HTR-8/SVneo (cell line): ENCODE results near the gene MICAL3.
A peak's percentile ranks its signal among the peaks of the same experiment; 100 is the strongest.
"Not testable (repeated sequence)": the region's sequence is repeated elsewhere in the genome, so short reads cannot be mapped to it uniquely, and the experiment has no call there.

Source experiments
- DNase-seq: peaks from one replicate; pipeline ENCODE4 v3.0.0; 2011; ENCODE audit warnings: low spot score, mixed read lengths; ENCODE audit not compliant: insufficient read length
- FAIRE-seq: peaks from 2 replicates; lab custom pipeline; 2011; peaks lifted over from hg19 to GRCh38; lab: Jason Lieb, UNC

Gene MICAL3

DNA sequence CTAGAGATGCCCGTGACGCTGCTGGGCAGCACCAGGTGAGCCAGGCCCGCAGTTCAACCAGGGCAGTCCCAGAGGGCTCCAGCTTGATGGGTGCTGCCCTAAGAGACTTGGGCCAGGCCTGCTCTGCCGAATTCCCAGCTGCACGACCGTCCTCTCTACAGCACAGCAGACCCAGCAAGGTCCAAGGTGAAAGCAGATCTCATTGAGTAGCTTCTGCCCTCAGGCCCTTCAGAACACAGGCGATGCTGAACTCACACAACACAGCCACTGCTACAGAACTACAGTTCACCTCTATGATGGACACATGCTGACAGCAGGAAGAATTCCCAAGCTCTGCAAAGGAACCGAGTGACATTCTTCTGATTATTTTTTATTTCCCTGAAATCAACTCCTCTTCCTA, 81.6 kb downstream of the MICAL3 start:
- no peak for FAIRE-seq
- DNase-seq, result no peak

DNA sequence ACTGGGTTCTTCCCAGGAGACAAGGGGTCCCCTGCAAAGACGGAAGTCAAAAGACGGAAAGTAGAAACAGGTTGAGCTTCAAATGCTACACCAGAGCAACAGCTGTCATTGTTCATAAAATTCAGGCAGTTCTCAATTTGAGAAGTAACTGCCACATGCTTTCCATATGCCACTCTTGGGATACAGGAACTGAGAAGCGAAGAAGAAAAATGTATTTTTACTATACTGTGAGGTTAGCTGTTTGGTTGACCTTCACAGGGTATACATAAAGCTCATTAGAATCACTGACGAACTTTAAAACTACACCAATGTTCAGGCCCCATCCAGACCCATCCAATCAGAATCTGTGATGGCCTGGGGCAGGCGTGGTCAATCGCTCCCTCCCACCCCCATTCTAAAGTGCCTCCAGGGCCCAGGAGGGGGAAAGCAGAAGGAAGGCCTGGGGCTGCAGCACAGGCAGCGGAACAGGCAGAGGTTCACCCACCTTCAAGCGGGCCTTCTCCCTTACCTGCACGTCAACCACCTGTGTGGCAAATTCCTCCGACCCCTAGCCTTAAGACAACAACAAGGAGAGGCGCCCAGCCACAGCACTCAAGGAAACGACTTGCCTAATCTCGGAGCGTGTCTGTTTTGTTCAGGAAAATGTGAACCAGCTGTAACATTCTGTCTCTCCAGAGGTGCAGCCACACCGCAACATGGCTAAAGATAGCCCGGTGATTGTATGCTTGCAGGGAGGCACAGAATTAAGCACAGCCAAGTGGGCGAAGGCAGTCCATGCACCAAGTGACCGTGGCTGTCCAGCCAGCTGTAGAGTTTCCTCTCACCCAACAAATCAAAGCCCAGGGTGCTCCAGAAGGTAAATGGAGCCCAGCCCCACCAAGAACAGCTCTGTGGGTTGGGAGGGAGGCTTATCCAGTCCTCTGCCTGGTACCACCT, 82.6 kb downstream of the MICAL3 start:
- DNase-seq (no peak), FAIRE-seq (no peak)

DNA sequence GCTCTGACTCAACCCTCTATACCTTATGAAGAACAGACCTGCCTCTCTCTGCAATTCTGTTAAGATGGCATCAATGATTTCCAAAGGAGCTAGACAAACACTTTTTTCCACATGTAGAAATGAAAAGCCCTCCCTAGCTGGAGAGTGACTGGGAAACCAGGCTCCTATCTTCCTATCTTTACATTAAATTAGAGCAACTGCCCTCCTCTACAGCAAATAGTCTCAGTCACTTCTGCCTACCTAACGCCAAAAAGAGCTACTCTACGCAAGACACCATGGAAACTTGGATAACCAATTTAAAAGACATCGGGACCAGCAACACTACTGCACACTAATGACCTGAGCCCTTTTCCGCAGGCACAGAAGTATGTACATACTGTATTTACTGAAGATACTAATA, 84.8 kb downstream of the MICAL3 start:
- no peak for FAIRE-seq

DNA sequence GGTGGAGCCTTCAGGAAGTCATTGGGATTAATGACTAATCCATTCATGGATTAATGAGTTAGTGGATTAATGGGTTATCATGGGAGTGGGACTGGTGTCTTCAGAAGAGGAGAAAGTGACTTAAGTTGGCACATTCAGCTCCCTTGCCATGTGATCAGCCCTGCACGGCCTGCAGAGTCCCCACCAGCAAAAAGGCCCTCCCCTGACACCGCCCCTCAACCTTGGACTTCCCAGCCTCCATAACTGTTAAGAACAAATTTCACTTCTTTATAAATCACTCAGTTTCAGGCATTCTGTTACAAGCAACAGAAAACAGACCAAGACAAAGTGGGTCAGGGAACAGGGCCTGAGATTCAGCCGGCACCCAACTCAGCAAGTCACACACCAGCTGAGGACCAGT, 85.3 kb downstream of the MICAL3 start:
- no peak for FAIRE-seq

More for the DNA sequence above, 84.8 kb downstream of the MICAL3 start:
- DNase-seq, result no peak

DNA sequence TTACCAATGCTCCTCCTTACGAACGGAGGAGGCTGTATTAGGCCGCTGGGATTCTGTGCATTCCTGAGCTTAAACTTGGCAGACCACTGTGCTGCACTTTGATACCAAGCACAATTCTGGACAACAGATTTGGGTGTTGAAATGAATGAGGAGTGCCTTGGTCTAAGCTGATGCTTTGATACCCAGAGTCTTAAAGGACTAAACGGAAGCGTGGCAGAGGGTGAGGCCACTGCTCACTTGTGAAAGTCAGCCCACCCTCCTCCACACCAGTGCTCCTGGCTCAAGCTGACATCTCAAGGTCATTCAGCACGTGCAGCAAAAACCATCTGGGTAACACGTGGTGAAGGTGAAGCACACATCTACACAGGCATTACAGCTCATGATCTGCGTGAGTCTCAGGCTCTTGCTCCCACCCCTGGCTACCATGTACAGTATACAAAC, 85.9 kb downstream of the MICAL3 start:
- FAIRE-seq (no peak), DNase-seq (no peak)

More for the DNA sequence above, 85.3 kb downstream of the MICAL3 start:
- DNase-seq, result no peak

DNA sequence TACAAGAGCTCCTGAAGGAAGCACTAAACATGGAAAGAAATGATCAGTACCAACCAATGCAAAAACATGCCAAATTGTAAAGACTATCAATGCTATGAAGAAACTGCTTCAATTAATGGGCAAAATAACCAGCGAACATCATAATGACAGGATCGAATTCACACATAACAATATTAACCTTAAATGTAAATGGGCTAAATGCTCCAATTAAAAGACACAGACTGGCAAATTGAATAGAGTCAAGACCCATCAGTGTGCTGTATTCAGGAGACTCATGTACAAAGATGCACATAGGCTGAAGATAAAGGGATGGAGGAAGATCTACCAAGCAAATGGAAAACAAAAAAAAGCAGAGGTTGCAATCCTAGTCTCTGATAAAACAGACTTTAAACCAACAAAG, 91.9 kb downstream of the MICAL3 start:
- not testable (repeated sequence) for DNase-seq, FAIRE-seq

DNA sequence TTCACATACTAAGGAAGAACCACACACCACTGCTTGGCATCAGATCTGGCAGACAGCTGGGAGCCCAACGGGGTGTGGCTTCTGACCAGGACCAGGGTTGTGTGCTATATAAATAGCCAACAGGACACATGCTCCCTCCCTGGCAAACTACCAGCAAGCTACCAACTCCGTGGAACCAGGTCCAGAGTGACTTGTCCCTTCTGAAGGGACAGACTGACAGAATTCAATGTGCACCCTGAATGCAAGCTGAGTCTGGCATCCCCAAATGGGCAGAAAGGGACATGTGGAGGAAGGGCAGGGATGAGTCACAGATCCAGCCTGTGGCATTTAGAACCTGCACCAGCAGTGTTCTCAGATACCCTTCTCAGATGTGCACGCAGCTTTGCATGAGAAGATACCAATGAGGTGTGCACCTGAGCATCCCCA, 92.9 kb downstream of the MICAL3 start:
- no peak for DNase-seq
- no peak for FAIRE-seq

DNA sequence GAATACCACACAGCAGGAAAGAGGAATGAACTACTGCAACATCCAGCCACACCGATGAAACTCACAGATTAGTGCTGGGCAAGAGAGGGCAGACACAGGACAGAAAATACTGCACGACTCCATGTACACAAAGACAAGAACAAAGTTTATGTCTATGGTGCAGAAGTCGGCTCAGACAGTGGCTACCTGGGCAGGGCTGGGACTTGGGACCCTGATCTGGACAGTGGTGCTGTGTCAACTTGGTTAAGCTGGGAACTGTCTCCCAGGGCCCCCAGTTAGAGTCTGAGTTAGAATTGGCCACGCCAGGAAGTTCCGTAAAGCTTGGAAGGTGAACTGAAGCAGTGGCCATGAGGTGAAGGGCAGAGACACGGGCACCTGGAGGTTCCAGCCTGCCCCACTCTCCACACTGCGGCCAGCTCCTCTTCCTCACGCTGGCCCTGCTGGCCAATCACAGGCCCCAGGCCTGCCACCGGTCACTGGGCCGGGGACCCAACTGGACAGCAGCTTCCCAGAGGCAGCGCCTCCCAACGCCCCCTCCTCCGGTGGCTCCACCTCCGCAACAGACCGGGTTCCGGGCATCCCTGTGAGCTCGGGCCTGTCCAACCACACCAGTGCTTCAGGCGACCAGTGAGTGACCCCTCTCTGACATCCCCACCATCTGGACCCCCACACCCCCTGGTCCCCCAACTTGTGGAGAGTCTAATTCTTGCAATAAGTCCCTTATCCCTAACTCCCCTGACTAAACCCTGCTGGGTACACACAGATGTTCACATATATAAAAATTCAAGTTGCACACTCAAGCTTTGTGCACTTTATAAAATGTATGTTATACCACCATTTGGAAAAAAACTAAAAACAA, 93.7 kb downstream of the MICAL3 start:
- FAIRE-seq, result no peak
- no peak for DNase-seq

DNA sequence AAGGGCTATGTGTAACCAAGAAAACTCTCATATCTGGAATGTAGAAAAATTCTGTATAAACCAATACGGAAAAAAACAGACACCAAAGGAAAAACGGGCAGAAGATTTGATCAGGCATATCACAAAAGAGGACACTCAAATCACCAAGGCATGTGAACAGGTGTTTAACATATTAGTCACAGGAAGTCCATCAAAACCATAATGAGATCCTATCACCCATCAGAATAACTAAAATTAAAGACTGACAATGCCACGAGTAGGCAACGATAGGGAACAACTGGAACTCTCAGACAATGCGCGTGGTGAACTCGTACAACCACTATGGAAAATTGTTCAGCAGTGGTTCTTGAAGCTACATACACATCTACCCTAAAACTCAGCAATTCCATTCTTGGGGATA, 94.5 kb downstream of the MICAL3 start:
- DNase-seq (no peak), FAIRE-seq (no peak)

DNA sequence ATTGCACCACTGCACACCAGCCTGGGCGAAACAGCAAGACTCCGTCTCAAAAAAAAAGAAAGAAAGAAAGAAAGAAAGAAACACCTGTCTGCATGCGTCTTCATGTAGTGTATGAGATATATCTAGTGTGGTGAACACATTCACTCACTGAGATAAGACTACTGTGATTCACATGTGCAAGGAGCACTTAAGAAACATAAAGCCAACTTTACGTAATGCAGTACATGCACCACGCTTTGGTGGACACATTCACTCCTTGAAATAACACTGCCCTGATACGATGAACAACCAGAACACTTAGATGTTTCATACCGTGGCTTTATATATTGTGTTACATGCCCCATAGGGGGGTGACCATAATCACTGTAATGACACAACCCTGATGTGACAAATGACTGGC, 96.0 kb downstream of the MICAL3 start:
- DNase-seq, result no peak
- peak; percentile 31 for FAIRE-seq

DNA sequence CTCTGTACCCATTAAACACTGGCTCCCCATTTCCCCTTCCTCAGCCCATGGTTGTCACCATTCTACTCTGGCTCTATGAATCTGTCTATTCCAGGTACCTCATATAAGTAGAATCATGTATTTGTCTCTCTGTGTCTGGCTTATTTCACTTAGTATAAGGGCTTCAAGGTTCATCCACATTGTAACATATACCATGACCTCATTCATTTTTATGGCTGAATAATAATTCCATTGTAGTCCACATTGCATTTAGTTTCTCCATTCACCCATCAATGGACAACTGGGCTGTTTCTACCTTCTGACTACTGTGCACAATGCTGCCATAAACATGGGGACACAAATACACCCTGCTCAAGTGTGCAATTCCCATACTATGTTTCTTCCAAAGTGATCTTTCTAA, 97.3 kb downstream of the MICAL3 start:
- DNase-seq (no peak), FAIRE-seq (no peak)

DNA sequence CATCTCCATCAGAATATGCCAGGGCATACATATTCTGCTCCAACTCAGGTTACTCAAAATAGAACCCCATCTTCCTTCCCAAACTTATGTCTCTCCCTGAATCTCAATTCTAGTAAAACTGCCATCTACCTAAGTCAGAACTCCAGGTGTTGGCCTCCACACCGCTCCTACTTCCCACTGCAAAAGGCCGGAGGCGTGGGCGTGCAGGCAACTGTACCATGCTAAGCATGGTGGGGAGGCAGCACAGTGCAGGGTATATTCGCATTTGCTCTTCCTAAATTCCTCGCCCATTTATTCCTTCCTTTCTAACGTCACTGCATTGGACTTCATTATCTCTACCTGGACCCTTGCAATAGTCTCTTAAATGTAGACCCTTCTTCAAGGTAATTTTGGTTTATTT, 97.8 kb downstream of the MICAL3 start:
- FAIRE-seq (no peak), DNase-seq (no peak)

DNA sequence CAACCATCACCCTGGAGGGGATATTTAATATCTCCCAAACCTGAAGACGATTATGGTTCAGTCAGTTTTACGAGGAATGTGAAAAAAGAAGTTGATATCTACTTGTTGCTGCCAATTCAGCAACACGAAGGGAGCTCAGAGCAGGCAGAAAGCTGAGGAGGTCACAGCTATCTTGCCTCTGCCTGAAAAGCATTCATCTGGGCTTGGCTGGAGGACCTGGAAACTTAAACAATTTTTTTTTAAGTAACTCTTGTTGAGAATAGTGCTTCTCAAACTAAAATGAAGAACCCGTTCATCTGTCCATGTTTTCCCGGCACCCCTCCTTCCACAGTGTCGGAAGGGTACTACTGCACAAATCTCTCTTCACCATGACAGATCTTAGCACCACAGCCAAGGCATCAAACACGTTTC, 98.9 kb downstream of the MICAL3 start:
- no peak for FAIRE-seq

DNA sequence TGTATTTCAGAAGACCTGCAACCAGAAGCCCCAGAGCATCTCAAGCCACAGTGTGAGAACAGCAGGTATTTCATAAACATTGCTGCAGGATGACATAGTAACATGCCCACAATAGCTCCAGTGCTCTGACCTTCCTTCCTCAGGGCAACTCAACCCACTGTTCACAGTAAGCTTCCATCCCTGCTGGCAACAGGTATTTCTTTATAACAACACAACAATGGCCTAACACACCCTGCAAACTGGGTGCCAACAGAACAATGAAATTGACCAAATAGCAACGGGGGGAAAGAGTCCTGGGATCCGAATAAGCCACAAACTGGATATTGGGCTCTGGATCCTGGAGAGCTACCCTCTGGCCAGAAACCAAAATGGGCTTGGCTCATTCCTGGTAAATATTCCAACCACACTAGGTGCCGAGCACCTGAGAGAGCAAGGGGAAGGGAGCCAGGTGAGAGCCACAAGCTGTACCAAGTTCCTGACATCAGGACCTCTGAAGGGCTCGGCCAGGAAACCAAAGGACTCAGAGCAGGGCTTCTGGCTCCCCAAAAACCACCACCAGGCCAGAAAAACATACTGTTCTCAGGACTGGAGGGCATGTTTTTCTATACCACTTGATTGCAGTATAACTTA, 99.5 kb downstream of the MICAL3 start:
- DNase-seq (no peak), FAIRE-seq (peak; percentile 16)

More for the DNA sequence above, 98.9 kb downstream of the MICAL3 start:
- DNase-seq, result no peak

DNA sequence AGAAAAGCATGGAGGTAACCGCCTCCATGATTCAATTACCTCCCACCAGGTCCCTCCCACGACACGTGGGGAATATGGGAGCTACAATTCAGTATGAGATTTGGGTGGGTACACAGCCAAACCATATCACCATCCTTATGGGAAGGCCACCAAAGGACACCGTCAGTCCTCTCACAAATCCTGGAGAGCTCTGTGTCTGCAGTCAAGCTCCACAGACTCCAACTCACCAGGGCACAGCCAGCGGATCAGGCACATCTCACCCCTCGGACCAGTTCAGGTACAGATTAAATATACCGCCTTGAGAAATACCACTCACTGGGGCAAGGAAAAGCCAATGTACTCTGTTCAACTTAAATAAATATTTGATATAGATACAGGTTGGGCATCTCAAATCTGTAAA, 100.3 kb downstream of the MICAL3 start:
- DNase-seq, result no peak
- FAIRE-seq, result no peak

DNA sequence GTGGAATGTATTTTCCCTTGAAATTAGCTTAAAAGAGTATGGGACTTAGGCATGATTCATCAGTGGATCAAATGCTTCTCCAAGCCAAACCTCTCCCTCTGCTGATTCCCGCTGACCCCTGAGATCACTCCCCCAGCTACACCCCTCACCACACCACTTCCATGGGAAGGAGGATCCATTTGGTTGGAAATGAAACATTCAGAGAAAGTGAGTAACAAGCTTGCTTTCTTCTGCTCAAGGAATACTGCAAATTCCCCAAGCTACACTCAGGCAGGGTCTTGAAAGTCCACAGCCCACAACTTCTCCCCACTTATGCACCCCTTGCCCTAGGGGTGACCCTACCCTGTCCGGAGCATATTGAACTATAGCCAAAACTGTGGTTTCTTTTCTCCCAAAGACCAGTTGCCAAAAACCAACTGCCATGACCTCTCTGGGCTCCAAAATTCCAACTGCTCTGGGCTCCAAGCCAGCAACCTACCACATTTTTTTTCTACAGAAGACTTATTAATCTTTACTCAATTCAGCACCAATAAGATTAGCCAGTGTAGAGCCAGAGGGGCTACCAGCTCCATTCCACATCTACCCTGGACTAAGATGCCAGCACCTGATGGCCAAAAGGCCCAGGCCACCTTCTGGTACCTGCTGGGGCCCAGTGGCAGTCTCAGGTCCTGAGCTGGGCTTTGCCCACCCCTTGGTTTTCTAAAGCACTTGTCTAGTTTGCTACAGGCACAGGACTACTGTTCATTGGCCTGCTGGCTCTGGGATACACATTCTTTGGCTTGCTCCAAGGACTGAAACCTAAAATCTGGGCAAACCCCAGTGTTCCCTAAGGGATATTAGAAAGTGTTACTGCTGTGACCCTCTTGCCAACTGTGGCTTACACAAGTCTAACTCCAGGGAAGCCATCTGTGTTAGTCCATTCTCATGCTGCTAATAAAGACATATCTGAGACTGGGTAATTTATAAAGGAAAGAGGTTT, 101.1 kb downstream of the MICAL3 start:
- DNase-seq (peak; percentile 62), FAIRE-seq (no peak)

DNA sequence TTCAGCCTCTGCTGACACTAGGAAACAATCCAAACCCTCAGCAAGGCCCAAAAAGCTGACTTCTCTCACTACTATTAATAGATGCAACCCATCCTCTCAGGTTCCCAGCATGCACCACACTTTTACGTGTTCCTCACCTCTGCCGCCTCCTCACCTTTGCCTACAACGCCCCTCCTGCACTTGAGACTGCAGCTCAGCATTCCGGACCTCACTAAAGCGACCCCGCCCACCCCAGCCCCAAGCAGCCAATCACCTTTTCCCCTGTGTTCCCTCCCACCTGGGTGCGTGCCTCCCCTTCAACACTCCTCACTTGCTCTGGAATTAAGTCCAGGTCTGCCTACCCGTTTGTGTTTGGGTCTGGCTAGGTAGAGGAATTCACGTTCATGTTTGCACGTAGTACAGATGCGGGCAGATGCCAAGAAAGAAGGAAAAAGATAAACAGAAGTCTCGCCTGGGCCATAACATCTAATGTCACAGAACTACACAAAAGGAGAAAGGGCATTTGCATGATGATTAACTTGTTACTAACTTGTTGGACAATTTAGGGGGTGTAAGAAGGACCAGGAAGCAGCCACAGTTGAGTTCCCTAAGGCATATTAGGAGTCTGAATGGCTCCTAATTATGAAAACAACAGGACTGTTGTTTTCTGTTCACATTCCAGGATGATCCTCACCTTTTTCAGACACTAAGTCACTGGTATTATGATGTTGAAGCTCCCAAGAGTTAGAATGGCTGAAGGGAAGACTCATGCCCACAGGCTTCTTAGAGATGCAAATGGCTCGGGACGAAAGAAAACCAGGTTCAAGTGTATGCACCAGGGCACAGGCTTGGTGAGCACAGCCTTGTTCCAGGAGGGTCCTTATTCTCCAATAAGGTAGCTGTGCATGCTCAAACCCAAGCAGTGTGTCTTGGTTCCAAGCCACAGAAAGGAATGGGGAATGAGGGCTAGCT, 102.2 kb downstream of the MICAL3 start:
- no peak for DNase-seq
- FAIRE-seq, result no peak

DNA sequence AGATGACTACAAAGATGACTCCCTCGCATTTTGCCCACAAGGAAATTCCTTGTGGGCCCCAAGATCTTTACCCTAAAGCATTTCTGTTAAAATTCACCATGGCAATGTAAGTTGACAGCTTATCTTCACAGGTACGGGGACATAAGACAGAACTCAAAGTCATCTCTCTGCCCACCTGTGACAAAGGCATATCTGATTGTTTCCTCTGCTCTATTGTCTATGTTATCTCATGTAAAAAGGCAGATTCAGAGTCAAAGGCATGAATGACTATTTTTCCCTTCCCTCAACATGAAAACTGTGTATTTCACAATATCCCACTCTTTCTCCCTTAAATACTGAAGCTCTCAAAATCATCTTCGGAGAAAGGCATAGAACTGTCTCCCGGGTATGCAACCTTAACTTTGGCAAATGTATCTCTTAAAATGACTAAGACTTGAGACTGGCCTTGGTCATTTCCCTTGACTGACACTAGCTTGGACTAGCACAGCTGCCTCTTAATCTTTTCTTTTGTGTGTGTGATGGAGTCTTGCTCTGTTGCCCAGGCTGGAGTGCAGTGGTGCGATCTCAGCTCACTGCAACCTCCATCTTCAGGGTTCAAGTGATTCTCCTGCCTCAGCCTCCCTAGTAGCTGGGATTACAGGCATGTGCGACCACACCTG, 103.2 kb downstream of the MICAL3 start:
- DNase-seq (no peak), FAIRE-seq (no peak)
